A673 (cell line): ENCODE measurements around the gene DPH3. TPM values are rescaled to one million over a fixed set of nuclear protein-coding genes. Genes with fewer than 3 reads are reported as not detected.
"Not testable (repeated sequence)": the region's sequence is repeated elsewhere in the genome, so short reads cannot be mapped to it uniquely, and the experiment has no call there.

Experiments
- Bru-seq: library from RNA; stranded (reverse); fragments of 400-500 nt; gene quantifications from one replicate; lab custom pipeline; 2021; lab: Mats Ljungman, UMichigan
- BruChase-seq, 2 experiments: library from RNA; stranded (reverse); fragments of 400-500 nt; gene quantifications; one replicate each; lab custom pipeline; 2021; lab: Mats Ljungman, UMichigan
- BruUV-seq: library from RNA; stranded (reverse); fragments of 400-500 nt; replicated peaks from 2 replicates; lab custom pipeline; 2021; lab: Mats Ljungman, UMichigan
- CTCF ChIA-PET: fragments of 300-600 bp; sonication (Branson Sonifier 250); formaldehyde crosslinking; loops from one replicate; lab custom pipeline; 2022; ENCODE audit warnings: antibody characterized with exemption; lab: Charles Lee
- POLR2A ChIA-PET: fragments of 300-600 bp; sonication (Branson Sonifier 250); formaldehyde crosslinking; loops from one replicate; lab custom pipeline; 2022; ENCODE audit warnings: antibody characterized with exemption; ENCODE audit not compliant: low non-redundant PET; lab: Charles Lee
- DNase-seq: peaks from one replicate; pipeline ENCODE4 v3.0.0-alpha.2; 2015; ENCODE audit warnings: low spot score
- H3K27ac ChIP-seq: fragments of 200-600 bp; sonication (generic); 2 replicates; pipeline ENCODE4 v1.5.1; 2016; ENCODE audit warnings: mixed run types, low read depth, mild to moderate bottlenecking, mixed read lengths, antibody characterized with exemption, low read length; ENCODE audit not compliant: poor library complexity, severe bottlenecking
- H3K27me3 ChIP-seq: fragments of 200-600 bp; sonication (generic); replicated peaks from 2 replicates; pipeline ENCODE4 v1.6.1; 2017; ENCODE audit warnings: mixed run types, low read depth, mild to moderate bottlenecking, mixed read lengths, antibody characterized with exemption, low read length; ENCODE audit not compliant: insufficient read depth, poor library complexity
- H3K36me3 ChIP-seq: fragments of 200-600 bp; sonication (generic); 2 replicates; pipeline ENCODE4 v1.6.1; 2016; ENCODE audit warnings: mixed run types, mild to moderate bottlenecking, mixed read lengths, antibody characterized with exemption, low read length; ENCODE audit not compliant: insufficient read depth, poor library complexity, severe bottlenecking
- H3K4me1 ChIP-seq: fragments of 200-600 bp; sonication (generic); 2 replicates; pipeline ENCODE4 v1.6.1; 2017; ENCODE audit warnings: mixed run types, mild to moderate bottlenecking, mixed read lengths, antibody characterized with exemption, low read length; ENCODE audit not compliant: insufficient read depth, poor library complexity, severe bottlenecking
- H3K4me3 ChIP-seq: fragments of 200-600 bp; sonication (generic); 2 replicates; pipeline ENCODE4 v1.5.1; 2016; ENCODE audit warnings: low read depth, mixed run types, mild to moderate bottlenecking, mixed read lengths, low read length; ENCODE audit not compliant: poor library complexity, severe bottlenecking
- H3K9me3 ChIP-seq: fragments of 200-600 bp; sonication (generic); 2 replicates; pipeline ENCODE4 v1.6.1; 2016; ENCODE audit warnings: mixed run types, low read depth, mild to moderate bottlenecking, mixed read lengths, antibody characterized with exemption, low read length; ENCODE audit not compliant: poor library complexity, severe bottlenecking
- CTCF ChIP-seq: fragments of 300-800, 200-600 bp; sonication (generic); conservative IDR thresholded peaks from 2 replicates; pipeline ENCODE4 v1.5.1; 2017; ENCODE audit warnings: low read depth, mild to moderate bottlenecking, antibody characterized with exemption, low read length, moderate library complexity, mixed read lengths
- EZH2 ChIP-seq: fragments of 200-600 bp; sonication (generic); IDR thresholded peaks from 2 replicates; pipeline ENCODE4 v1.6.1; 2017; ENCODE audit warnings: borderline replicate concordance, low read depth, mild to moderate bottlenecking, mixed read lengths, antibody characterized with exemption, low read length; ENCODE audit not compliant: poor library complexity, severe bottlenecking
- intact Hi-C: fragments of 100-400 bp; cut with micrococcal nuclease; formaldehyde crosslinking; loops from one replicate; pipeline ENCODE4 v1.10.0; 2022; ENCODE audit not compliant: unreplicated experiment
- long read RNA-seq: library from polyadenylated mRNA; stranded (forward); transcript quantifications from one replicate; pipeline ENCODE4 v2.0.0, GENCODE V29; 2022
- total RNA-seq: library from RNA; stranded (reverse); gene quantifications from 2 replicates; pipeline ENCODE4 v1.2.3, GENCODE V29; 2021

Gene DPH3
- total RNA-seq (24.0 and 26.4 TPM in 2 replicates), Bru-seq, nascent RNA (percentile 84 among the genes with signal in this experiment), BruChase-seq, experiment 1, labeled RNA remaining after a 2-hour chase (percentile 91 among the genes with signal in this experiment), BruChase-seq, experiment 2, labeled RNA remaining after a 6-hour chase (percentile 94 among the genes with signal in this experiment)
- long read RNA-seq, transcript DPH3-202 (2 exons, 3,052 nt): minor isoform, 17 of 83 reads
- long read RNA-seq, transcript DPH3-204 (3 exons, 3,131 nt): major isoform, 62 of 83 reads
- long read RNA-seq, partial matches to known transcripts: 4 of 83 reads
- long read RNA-seq, other reads (novel, unspliced or antisense): 0 of 83 reads

DNA sequence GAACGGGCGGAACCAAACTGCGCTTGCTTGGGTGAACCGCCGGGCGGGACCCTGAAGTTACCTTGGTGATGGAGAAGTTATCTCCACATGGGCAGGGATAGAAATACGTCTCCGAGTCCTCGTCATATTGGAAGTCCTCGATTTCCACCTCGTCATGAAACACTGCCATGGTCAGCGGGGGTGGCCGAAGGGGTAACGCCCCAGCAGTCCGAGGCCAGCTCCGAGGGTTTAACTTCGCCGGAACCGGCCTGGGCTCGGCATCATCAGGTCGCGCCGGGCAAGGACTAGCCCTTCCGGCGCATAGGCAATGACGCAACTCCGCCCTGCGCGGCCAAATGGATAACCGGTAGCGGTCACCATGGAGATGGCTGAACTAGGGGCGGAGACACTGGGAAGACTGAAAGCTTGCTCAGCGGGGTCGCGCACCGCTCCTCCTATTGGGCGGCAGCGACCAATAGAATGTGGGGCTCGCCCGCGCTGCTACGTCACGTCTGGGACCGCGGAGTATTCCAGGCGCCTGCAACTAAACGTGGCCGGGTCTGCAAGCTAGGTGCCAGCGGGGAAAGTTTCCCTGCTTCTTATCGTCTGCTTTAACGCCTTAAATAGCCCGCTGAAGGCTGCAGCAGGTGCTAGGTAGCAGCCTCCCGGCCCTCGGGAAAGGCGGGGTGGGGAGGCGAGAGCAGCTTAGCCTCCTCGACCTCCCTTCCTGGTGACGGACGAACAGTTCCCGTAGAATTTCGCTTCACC is at the start of gene DPH3, which contains the start of gene OXNAD1:
Gene DPH3, minus strand, starts transcription at position 236 of the 747 bp plus-strand sequence. Its CDS starts 67 bp downstream, at position 169.
Gene OXNAD1, plus strand, starts transcription at position 505 of the 747 bp plus-strand sequence. CDS start 5,741 bp downstream, outside the sequence.
- POLR2A ChIA-PET: interaction anchor here (0.7 kb wide), 1 partner anchor 878 kb away, joined by 4 read pairs; no protein-coding TSS in a partner anchor
- Histone ChIP-seq H3K36me3 (peaks cover 7% of the 10 kb centered on the region), H3K27me3 (no peaks in the 10 kb centered on the region), H3K4me3 (peak within 1 kb of the TSS; percentile 85), H3K27ac (peak within 1 kb of the TSS; percentile 89), H3K4me1 (peaks cover 12% of the 10 kb centered on the region), H3K9me3 (no peaks in the 10 kb centered on the region)
- no TSS peak for BruUV-seq
- intact Hi-C loops: no loop called here
- DNase-seq: peak; percentile 99
- TF ChIP-seq EZH2 (no peak), CTCF (no peak)
- CTCF ChIA-PET: interaction anchor here (0.6 to 1.1 kb wide), 2 partner anchors 17 to 997 kb away, joined by 3 read pairs; no protein-coding TSS in a partner anchor

- no peaks in the 10 kb centered on the region for H3K9me3 ChIP-seq
- H3K27ac ChIP-seq: no peak overlapping the region
- H3K4me1 ChIP-seq: no peaks in the 10 kb centered on the region
- no peaks in the 10 kb centered on the region for H3K27me3 ChIP-seq
- H3K36me3 ChIP-seq: no peaks in the 10 kb centered on the region
- intact Hi-C loops: no loop called here
- POLR2A ChIA-PET: no interaction called here
- CTCF ChIA-PET: no interaction called here
- TF ChIP-seq CTCF: no peak
- no peak for TF ChIP-seq EZH2
- no peak for DNase-seq
- no TSS peak for BruUV-seq
- no peak overlapping the region for H3K4me3 ChIP-seq
Observed at GRCh38 chr3:16313886-16314645, 49.3 kb upstream of the DPH3 start.

GRCh38 chr3:16311960-16312451 is 47.3 kb upstream of the DPH3 start:
- Histone ChIP-seq H3K9me3 (no peaks in the 10 kb centered on the region), H3K36me3 (no peaks in the 10 kb centered on the region), H3K4me3 (no peak overlapping the region), H3K27me3 (no peaks in the 10 kb centered on the region), H3K4me1 (no peaks in the 10 kb centered on the region), H3K27ac (no peak overlapping the region)
- no peak for TF ChIP-seq EZH2
- no peak for TF ChIP-seq CTCF
- intact Hi-C loops: no loop called here
- no TSS peak for BruUV-seq
- CTCF ChIA-PET: interaction anchor here (0.6 kb wide), 1 partner anchor 188 kb away, joined by 3 read pairs; no protein-coding TSS in a partner anchor
- no peak for DNase-seq
- POLR2A ChIA-PET: no interaction called here

DNA sequence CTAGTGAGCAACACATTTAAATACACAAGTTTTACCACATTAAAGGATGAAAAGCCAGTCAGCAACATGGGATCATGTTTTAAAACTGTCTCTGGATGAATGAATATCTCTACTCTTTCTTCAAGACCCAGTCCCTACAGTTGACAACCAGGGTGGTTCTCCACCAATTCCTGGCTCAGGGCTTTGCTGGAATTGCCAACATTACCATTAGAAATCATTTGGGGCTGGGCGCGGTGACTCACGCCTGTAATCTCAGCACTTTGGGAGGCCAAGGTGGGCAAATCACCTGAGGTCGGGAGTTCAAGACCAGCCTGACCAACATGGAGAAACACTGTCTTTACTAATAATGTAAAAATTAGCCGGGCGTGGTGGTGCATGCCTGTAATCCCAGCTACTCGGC is 45.7 kb upstream of the DPH3 start:
- POLR2A ChIA-PET, CTCF ChIA-PET: not testable (repeated sequence)

More for the DNA sequence above, 45.7 kb upstream of the DPH3 start:
- DNase-seq, H3K4me3 ChIP-seq, intact Hi-C loops, H3K27me3 ChIP-seq, H3K36me3 ChIP-seq, BruUV-seq, H3K27ac ChIP-seq, H3K9me3 ChIP-seq, H3K4me1 ChIP-seq: not testable (repeated sequence)
